NCI-H128 (cell line): ENCODE measurements around the gene PKP4.

ENCODE experiments used
- DNase-seq: peaks from one replicate; lab custom pipeline; 2025; ENCODE audit not compliant: unreplicated experiment; lab: John Stamatoyannopoulos, UW

PKP4 gene

DNA sequence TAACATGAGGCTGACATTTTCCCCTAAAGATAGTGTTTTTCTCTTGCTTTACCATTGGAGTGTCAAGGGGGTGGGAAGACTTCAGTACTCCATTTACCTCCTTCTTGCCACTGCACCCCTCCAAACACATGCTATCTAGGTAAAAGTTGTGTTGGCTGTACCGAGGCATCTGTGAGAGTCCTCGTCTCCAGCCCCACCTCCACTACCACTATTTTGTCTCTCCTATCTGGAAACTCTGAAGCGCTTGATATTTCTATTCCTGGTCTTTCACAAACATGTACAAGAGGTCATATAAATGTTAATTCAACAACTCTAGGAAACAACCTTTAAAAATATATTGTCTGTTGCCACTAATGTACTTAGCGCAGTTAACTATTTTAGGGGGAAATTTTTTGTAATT lies 132.6 kb downstream of the PKP4 start:
- DNase-seq = no peak

DNA sequence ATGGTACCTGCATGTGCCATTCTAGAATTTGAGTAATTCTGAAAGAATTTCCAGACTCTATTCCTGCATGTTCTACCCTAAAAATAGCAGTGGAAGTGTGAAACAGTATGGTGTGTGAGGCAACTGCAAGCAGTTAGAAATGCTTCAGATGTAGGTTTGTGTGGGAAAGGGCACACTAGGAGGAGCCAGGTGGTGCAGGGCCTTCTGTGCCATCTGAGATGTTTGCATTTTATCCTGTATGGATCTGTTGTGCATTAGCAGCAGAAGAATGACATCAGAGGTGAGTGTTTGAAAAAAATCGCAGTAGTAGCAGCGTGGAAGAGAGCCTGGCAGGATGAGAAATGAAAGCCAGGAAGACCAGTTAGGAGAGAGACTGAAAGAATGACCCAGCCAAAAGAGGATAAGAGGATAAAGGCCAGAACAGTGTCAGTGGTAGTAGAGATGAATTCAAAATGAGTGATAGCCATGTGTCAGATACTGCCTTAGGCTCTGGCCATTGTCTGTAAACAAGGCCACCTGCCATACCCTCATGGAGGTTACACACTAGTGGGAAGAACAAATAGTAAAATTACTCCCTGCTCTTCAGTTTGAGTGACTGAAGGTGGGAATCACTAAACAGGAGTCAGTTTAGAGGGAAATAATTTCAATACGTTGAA lies 142.2 kb downstream of the PKP4 start:
- no peak for DNase-seq

DNA sequence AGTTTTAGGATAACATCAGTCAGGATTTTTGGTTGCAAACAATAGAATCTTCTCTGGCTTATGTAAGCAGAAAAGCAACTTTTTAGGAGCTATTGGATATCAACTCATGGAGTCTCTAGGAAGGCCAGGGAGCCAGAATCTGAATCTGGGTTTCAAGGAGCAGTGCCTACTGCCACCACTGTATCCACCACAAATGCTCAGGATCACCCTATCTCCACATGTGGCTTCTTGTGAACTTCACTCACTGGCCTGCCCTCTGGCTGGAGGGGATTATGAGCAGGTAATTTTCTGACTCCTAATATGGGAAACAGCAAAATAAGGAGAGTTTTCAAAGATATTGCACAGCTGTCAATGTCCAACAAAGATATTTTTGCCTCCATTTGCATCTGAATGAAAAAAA lies 142.9 kb downstream of the PKP4 start:
- no peak for DNase-seq

DNA sequence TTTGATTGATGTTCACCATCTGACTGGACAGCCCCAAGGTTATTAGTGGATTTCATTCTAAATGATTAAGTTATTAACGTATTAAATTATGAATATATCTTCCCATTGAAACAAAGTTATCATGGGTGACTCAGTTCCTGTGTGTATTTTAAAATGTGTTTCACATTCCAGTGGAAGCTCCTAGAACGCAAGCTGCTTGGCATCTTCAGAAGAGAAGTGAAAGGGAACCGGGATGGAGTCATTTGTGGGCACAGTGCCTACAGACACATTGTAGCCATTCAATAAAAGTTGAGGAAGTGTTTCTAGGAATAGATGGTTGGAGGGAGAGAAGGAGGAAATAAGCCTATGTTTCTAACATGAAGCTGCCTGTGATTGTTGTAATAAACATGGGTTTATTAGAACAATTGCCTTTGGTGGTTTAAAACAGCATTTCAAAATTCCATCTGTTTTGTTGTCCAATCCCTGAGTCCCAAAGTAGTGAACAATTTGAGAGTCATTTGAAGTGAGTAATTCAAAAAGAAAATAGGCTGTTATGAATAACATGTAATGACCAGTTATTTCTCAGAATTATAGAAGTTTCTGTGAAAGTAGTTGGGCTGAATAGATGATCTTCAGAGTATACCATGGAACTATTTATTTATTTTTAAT lies 143.5 kb downstream of the PKP4 start:
- DNase-seq = no peak

DNA sequence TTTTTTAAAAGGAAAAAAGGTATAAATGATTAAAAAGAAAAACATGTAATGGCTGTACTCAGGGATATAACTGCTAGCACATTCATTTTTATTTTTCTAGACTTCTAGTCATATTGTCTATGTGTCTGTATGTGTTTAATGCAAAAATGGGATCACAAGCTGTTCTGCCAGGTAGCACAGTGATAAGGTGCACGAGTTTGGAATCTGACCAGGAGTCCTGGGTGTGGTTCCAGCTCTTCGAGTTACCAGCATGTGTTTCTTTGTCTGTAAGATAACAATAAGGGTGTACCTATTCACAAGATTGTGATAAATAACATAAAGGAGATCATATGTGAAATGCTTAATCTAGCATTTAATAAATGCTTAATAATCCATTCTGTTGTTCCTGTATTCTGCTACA lies 145.3 kb downstream of the PKP4 start:
- DNase-seq = no peak

DNA sequence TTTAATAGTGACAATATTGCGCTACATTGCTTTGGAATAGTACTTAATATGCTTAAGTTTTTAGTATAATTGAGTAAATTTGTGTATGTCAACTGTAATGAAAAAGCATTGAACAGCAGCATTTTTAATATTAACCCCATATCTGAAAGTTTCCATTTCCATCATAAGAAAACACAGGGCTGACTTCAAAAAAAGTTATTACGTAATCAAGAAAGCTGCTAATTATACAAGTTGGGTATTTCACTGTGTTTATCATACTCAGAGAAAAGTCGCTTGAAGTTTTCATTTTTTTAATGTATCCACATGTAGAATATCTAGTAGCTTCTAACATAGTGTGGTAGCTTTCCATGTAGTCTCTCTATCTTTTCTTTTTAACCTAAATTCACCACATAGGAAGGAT lies 146.5 kb downstream of the PKP4 start:
- no peak for DNase-seq

DNA sequence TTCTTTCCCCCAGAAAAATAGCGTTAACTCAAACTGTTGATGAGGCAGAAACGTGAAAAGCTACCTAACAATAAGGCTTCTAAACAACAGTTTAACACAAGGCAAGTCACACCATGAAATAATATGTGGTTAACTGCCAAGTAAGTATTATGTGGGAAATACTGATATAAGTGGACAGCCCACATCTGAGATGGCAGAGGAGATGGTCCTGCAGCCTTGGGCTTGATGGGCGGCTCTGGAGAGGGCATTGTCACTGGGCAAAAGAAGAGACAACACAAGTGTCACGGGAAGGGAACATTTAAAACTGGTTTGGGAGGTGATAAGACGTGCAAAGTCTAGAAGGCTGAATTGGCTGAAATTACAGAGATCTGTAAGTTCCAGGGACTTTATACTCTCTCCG lies 147.2 kb downstream of the PKP4 start:
- no peak for DNase-seq

DNA sequence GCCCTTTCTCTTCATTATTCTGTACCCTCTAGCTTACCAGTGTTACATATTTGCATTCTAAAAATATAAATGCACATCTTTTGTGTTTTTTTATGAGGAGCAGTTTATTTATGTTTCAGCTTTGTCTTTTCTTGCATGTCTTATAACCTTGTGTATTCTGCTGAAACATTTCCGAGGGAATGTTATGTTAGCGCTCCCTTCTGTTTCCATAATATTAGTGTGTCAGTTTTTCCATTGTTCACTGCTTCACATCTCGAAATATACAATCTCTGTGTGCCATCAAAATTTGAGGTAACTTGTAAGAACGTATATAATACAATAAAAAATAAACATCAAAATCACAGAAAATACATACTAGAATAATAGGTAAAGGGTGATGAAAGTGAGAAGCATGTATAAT lies 153.3 kb downstream of the PKP4 start:
- no peak for DNase-seq

DNA sequence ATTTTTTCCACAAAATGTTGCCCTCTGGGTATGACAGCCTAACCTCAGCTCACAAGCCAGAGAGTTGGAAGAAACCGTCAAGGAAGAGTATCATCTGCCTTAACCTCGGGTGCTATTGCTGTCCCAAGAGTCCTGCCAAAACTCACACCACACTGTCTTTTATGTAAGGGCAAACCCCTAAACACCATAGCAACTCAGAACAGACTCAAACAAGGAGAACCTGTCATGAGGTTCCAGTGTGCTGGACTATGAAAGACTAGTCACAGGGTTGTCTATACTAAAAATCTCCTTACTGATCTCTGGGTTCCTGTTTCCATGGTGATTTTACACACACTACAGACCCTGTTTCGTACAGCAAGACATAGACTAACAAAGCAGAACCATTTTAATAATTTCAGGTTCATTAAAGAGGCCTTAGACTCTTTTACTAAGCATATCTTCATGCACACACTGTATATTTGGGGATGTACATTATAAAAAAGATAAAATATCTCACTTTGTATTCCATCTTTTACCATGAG lies 159.8 kb downstream of the PKP4 start:
- DNase-seq = no peak

DNA sequence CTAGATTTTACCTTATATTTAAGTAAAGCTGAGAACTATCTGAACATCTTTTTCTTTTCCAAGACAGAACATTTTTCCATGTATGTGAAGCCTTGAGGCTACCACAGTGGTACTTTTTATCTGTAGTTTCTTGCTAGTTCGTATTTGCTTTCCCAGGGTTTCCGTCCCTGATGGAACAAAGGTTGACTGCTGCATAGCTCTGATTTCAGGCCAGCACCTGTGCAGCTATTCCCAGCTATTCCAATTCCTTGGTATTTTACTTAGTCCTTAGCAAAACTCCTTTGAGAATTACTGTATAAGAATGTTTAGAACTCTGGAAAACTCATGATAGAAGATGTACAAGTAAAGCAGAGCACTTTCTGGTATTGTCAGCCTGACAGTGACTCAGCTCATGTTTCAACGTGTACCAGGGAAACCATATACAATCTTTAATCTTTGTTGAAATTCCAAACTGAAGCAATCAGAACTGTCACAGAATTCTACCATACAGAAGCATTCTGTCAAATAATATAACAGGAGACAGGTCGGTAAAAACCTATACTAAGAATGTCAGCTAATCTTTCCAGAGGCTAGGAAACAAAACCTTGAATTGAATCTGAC lies 162.2 kb downstream of the PKP4 start:
- no peak for DNase-seq

DNA sequence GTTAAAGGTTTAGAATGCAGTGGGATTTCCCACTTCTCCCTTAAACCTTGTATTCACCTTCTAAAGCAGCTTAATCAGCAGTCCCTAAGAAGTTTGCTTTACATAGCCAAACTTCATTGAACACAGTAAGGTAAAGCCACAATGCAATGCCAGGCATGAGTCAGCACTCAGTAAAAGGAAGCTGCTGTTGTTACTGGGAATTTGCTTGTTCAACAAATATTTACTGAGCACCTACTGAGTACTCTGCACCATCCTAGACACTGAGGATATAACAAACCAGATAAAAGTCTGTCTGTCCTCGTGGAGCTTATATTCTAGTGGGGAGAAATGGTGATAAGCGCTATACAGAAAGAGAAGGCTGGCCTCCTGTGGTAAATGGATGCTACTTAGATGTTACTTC lies 162.7 kb downstream of the PKP4 start:
- DNase-seq = no peak

DNA sequence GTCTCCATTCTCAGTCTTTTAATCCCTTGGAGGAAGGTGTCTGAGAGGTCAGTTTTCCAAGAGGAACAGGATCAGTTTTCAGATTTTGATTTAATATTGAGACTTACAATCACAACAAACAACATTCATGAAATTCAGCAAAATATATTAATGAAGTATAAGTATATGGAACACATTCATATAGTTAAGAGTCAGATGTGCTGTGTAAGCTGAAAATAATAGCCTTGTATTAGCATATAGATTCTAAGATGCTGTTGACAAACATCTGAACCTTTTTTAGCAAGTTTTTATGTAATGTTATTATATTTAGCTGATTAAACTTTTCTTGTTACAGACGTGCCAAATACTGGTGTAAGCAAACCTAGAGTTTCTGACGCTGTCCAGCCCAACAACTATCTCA lies 163.9 kb downstream of the PKP4 start:
- DNase-seq = no peak

DNA sequence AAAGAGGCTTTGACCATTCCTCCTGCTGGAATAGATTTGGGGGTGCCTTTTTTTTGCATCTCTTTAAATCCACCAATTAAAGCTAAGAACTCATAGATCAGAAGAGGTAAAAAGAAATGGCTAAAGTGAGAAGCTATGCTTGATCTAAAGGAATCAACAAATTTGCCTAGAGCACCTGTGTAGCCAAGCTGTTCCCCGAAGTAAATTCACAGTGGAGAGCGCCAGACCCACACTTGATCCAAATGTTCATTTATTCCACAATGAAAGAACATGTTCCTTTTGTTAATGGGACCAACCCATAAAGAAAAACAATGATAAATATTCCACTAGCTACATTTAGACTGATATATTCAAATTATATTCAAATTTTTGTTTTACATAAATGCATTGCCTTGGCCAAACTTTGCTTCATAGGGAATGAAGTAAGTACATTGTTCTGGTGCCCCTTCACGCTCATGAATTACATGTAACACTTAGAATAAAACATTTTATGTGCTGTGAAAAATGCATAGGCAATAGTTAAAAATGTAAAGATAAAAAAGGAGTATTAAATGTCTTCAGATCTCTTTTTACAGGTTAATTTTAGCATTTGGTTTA lies 167.4 kb downstream of the PKP4 start:
- no peak for DNase-seq

DNA sequence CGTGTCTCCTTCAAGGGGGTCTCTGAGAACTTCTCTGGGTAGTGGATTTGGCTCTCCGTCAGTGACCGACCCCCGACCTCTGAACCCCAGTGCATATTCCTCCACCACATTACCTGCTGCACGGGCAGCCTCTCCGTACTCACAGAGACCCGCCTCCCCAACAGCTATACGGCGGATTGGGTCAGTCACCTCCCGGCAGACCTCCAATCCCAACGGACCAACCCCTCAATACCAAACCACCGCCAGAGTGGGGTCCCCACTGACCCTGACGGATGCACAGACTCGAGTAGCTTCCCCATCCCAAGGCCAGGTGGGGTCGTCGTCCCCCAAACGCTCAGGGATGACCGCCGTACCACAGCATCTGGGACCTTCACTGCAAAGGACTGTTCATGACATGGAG lies 168.2 kb downstream of the PKP4 start:
- no peak for DNase-seq

DNA sequence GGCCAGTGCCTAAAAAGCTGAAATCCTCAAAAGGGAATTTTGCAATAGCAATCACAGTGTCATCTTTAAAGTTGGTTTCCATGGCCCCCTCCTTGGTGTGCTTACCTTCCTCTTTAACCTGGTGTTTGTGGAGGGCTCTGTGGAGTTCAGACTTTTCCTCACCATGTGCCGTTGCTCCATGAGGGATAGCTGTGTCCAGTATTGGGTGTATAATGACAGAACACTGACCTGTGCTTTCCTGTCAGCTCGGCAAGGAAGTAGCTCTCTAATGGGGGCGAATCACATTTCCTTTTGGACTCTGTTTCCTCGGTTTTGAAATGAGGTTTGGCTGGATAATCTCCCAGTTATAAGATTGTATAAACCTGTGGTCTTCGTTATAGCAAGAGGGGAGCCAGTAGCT lies 172.4 kb downstream of the PKP4 start:
- no peak for DNase-seq

DNA sequence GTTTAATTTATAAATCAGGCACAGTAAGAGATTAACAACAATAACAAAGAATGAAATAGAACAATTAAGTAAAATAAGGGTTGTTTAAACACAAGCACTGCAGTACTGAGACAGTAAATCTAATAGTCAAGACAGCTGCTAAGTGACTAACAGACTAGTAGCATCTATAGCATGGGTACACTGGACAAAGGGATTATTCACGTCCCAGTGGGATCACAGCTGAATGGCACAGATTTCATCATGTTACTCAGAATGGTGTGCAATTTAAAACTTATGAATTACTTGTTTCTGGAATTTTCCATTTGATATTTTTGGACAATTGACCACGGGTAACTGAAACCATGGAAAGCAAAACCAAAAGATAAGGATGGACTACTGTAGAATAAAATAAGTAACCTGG lies 176.5 kb downstream of the PKP4 start:
- DNase-seq = no peak

DNA sequence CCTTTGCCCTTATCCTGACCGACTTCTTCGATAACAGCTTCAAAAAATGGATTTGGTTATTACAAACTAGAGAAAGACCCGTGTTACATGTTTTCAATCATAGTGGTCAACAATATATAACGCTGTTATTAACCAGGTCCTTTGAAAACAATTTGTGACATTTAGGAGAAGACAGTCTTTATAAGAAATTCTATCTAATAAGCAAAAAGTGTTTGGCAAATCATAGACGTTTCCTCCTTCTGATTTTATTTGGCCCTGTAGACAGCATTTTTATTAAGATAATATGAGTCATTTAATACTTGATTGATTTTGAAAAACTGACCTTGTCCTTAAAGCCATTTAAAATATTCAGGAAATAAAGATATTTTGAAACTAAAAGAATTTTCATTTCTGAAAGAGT lies 177.9 kb downstream of the PKP4 start:
- no peak for DNase-seq

DNA sequence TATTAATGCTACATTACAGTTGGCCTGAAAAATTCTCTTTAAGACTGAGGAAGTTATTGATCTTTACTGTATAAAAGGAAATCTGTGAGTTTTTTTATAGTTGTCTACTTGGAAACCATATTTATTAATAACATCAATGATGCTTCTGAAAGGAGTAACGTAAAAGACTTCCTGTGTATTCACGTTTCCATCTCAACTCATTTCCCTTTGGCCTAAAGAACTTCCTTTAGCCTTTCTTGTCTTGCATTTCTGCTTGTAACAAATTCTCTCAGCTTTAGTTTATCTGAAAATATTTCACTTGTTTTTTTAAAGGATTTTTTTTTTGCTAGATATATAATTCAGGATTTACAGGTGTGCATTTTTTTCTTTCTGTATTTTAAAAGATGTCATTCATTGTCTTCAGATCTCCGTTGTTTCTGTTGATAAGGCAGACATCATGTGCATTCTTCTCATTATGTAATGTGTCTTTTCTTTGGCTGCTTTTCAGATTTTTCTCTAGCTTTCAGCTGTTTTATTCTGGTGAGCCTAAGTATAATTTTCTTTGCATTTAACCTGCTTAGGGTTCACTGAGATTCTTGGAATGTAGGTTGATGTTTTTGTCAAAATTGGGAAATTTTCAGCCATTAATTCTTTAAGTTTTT lies 179.3 kb downstream of the PKP4 start:
- DNase-seq = no peak

DNA sequence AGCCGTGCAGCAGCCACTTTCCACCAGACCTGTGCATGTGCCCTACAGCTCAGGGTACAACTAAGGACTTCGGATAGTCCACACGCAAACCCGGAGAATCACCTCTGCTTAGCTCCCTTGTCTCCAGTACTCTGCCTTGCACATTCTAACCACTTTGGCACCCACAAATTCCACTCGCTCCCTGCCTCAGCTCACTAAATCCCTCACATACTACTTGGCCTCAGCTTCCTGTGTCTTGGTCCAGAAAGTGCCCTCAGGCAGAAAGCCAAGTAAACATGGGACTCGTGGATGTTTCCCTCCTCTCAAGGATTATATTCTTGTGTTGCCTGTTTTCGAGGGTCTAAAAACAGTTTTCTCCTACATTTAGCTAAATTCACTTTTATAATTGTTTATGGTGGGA lies 180.6 kb downstream of the PKP4 start:
- no peak for DNase-seq

DNA sequence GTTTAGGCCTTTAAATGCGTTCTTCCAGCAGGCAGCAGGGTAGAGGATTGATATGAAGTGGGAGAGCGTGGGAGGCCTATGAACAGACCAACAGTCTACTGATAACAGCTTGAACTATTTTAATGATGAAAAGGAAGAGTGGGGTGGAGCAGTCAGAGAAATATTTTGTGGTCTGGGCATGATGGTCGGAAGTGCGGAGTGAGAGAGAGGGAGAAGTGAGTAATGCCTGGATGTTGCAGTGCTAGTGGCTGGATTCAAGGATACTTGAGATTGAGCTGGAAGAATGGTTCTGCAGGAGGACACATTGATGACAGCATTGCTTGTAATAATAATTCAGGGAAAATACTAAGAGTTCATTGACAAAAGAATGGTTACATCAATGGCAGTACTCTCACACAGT lies 187.4 kb downstream of the PKP4 start:
- no peak for DNase-seq

DNA sequence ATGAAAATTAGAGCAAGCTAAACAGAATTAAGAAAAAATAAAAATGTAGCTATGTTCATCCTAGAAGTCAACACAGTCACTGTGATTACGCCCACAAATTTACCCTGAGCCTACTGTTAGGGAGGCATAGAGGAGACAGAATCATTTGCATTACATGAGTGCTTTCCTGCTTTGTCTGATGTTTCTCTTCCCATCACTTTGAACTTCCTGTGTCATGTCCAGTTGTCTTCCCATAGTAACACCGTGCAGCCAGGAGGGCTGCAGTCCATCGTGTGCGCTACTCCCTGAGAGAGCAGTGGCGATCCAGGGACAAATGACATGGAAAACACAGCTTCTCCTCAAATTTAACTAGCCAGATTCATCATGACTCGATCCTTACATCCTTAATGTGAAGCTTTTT lies 188.5 kb downstream of the PKP4 start:
- DNase-seq = no peak
